Type B pancreatic cell (in vitro differentiated cells): ENCODE data around the gene POU2F2. TPM values are rescaled to one million over a fixed set of nuclear protein-coding genes. Genes with fewer than 3 reads are reported as not detected.

Experiments
- DNase-seq: peaks from one replicate; pipeline ENCODE4 v3.0.0; 2021; ENCODE audit warnings: mixed read lengths; ENCODE audit not compliant: unreplicated experiment; ENCODE audit errors: extremely low spot score
- H3K27ac Mint-ChIP-seq: 2 replicates; pipeline ENCODE4 v1.8.0; 2021; ENCODE audit warnings: mild to moderate bottlenecking, mixed read lengths
- H3K27me3 Mint-ChIP-seq: 2 replicates; pipeline ENCODE4 v1.8.0; 2021; ENCODE audit warnings: mixed read lengths
- H3K36me3 Mint-ChIP-seq: 2 replicates; pipeline ENCODE4 v1.8.0; 2021; ENCODE audit warnings: mixed read lengths
- H3K4me1 Mint-ChIP-seq: one replicate; pipeline ENCODE4 v1.8.0; 2021; ENCODE audit warnings: mixed read lengths; ENCODE audit not compliant: unreplicated experiment
- H3K4me3 Mint-ChIP-seq: 2 replicates; pipeline ENCODE4 v1.8.0; 2021; ENCODE audit warnings: mild to moderate bottlenecking, mixed read lengths
- H3K9me3 Mint-ChIP-seq: 2 replicates; pipeline ENCODE4 v1.8.0; 2021; ENCODE audit warnings: mixed read lengths
- CTCF ChIP-seq: fragments of 200-600 bp; sonication (generic); conservative IDR thresholded peaks from 2 replicates; pipeline ENCODE4 v1.5.0; 2021; ENCODE audit warnings: antibody characterized with exemption, mild to moderate bottlenecking
- total RNA-seq: library from RNA; stranded (reverse); gene quantifications from 2 replicates; pipeline ENCODE4 v1.2.1, GENCODE V29; 2021; ENCODE audit warnings: low replicate concordance

Gene POU2F2
- total RNA-seq, 1 donor from 2014 or later = 1.7 TPM

- H3K27ac Mint-ChIP-seq = no peak overlapping the region
- no peak overlapping the region for H3K4me3 Mint-ChIP-seq
- no peaks in the 10 kb centered on the region for H3K36me3 Mint-ChIP-seq
- no peaks in the 10 kb centered on the region for H3K9me3 Mint-ChIP-seq
- no peaks in the 10 kb centered on the region for H3K4me1 Mint-ChIP-seq
- no peak for DNase-seq
- peaks cover 8% of the 10 kb centered on the region for H3K27me3 Mint-ChIP-seq
- no peak for TF ChIP-seq CTCF
Observed at GRCh38 chr19:42057846-42058245, 74.4 kb downstream of the POU2F2 start.

- H3K27me3 Mint-ChIP-seq = peaks cover 4% of the 10 kb centered on the region
Observed at GRCh38 chr19:42054205-42054604, 78.0 kb downstream of the POU2F2 start.

GRCh38 chr19:42053037-42053935, 79.0 kb downstream of the POU2F2 start:
- DNase-seq = no peak

More at GRCh38 chr19:42054205-42054604, 78.0 kb downstream of the POU2F2 start:
- Mint-ChIP-seq H3K27ac (no peak overlapping the region), H3K36me3 (no peaks in the 10 kb centered on the region), H3K9me3 (no peaks in the 10 kb centered on the region), H3K4me1 (no peaks in the 10 kb centered on the region), H3K4me3 (no peak overlapping the region)
- DNase-seq = no peak
- no peak for TF ChIP-seq CTCF

GRCh38 chr19:42052241-42052863, 79.9 kb downstream of the POU2F2 start:
- Mint-ChIP-seq H3K27ac (no peak overlapping the region), H3K27me3 (peaks cover 4% of the 10 kb centered on the region), H3K36me3 (no peaks in the 10 kb centered on the region), H3K4me1 (no peaks in the 10 kb centered on the region), H3K9me3 (no peaks in the 10 kb centered on the region), H3K4me3 (no peak overlapping the region)
- DNase-seq = no peak
- no peak for TF ChIP-seq CTCF

More at GRCh38 chr19:42053037-42053935, 79.0 kb downstream of the POU2F2 start:
- Mint-ChIP-seq H3K36me3 (no peaks in the 10 kb centered on the region), H3K27me3 (peaks cover 4% of the 10 kb centered on the region), H3K4me1 (no peaks in the 10 kb centered on the region), H3K9me3 (no peaks in the 10 kb centered on the region), H3K4me3 (no peak overlapping the region), H3K27ac (no peak overlapping the region)
- no peak for TF ChIP-seq CTCF

DNA sequence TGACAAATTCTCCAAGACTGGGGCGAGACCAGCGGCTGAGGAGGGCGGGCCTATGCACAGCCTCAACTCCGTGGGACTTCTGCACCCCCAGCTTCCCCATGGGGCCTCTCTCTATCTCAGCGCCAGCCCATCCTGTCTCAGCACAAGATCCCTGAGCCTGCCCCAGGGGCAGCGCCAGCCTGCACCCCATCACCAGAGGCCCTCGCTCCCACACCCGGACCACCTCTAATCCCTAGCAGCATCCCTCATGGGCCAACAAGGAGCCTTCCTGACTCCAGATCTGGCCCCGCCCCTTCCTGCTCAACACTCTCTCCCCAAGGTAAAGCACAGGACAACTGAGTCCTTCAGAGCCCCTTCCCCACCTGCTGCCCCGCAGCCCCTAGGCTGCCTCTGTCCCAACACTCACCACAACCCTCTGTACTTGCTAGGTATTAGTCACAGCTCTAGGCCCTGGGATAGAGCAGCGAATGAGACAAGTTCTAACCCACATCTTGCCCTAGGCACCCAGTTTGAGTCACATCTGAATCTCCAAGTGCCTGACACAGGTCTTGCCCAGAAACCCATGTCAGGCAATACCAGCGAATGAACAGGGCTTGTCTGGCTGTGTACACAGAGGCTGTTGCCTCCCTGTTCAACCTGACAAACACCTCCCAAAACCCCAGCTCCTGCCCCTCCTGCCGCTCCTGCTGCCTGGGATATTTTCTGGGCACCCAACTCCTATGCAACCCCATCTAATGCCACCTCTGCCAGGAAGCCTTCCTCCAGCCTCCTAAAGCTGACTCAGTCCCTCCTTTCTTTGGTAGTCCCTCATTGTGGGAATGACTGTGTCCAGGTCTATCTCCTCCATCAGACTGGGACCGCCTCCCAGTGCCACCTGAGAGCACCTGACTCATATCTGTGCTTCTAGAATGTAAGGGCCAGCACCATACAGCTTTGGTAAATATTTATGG, 80.8 kb downstream of the POU2F2 start:
- no peaks in the 10 kb centered on the region for H3K4me1 Mint-ChIP-seq
- DNase-seq = no peak
- no peak overlapping the region for H3K4me3 Mint-ChIP-seq
- H3K9me3 Mint-ChIP-seq = no peaks in the 10 kb centered on the region
- no peak overlapping the region for H3K27ac Mint-ChIP-seq
- H3K36me3 Mint-ChIP-seq = no peaks in the 10 kb centered on the region
- no peaks in the 10 kb centered on the region for H3K27me3 Mint-ChIP-seq
- no peak for TF ChIP-seq CTCF
